GM23338 (cell line): ENCODE measurements around the gene ADAT3. TPM values are rescaled to one million over a fixed set of nuclear protein-coding genes. Genes with fewer than 3 reads are reported as not detected.
A peak's percentile ranks its signal among the peaks of the same experiment; 100 is the strongest.
"Not testable (repeated sequence)": the region's sequence is repeated elsewhere in the genome, so short reads cannot be mapped to it uniquely, and the experiment has no call there.

ENCODE experiments used
- ATAC-seq: fragments of 200-7000 bp; cut with Tn5 transposase; 3 replicates; pipeline ENCODE4 v1.9.1; 2020
- DNase-seq: peaks from one replicate; pipeline ENCODE4 v3.0.0-alpha.2; 2015; ENCODE audit warnings: low spot score
- H2AFZ ChIP-seq: fragments of 200-600 bp; sonication (generic); 2 replicates; pipeline ENCODE4 v1.8.0; 2016; ENCODE audit warnings: antibody characterized with exemption, mild to moderate bottlenecking, moderate library complexity
- H3F3A ChIP-seq: fragments of 200-600 bp; sonication (generic); replicated peaks from 2 replicates; pipeline ENCODE4 v1.8.0; 2017; ENCODE audit warnings: antibody characterized with exemption, mixed run types, low read depth
- H3K27ac ChIP-seq: fragments of 200-600 bp; sonication (generic); 2 replicates; pipeline ENCODE4 v1.6.1; 2016; ENCODE audit warnings: low read depth
- H3K27me3 ChIP-seq: fragments of 200-600 bp; sonication (generic); 2 replicates; pipeline ENCODE4 v1.8.0; 2016; ENCODE audit warnings: mild to moderate bottlenecking, mixed run types, moderate library complexity; ENCODE audit not compliant: insufficient read depth
- H3K36me3 ChIP-seq: fragments of 200-600 bp; sonication (generic); 2 replicates; pipeline ENCODE4 v1.8.0; 2016; ENCODE audit warnings: mild to moderate bottlenecking; ENCODE audit not compliant: insufficient read depth
- H3K4me1 ChIP-seq: fragments of 200-600 bp; sonication (generic); 2 replicates; pipeline ENCODE4 v1.8.0; 2016; ENCODE audit warnings: mild to moderate bottlenecking, moderate library complexity; ENCODE audit not compliant: insufficient read depth
- H3K4me2 ChIP-seq: fragments of 200-600 bp; sonication (generic); 2 replicates; pipeline ENCODE4 v1.7.1; 2017; ENCODE audit warnings: mixed run types
- H3K4me3 ChIP-seq: fragments of 200-600 bp; sonication (generic); 2 replicates; pipeline ENCODE4 v1.6.1; 2016; ENCODE audit warnings: mixed run types
- H3K79me2 ChIP-seq: fragments of 200-600 bp; sonication (generic); replicated peaks from 2 replicates; pipeline ENCODE4 v1.8.0; 2017; ENCODE audit warnings: mild to moderate bottlenecking; ENCODE audit not compliant: insufficient read depth
- H3K9me2 ChIP-seq: fragments of 200-600 bp; sonication (generic); 2 replicates; pipeline ENCODE4 v1.8.0; 2017; ENCODE audit not compliant: insufficient read depth
- H4K20me1 ChIP-seq: fragments of 200-600 bp; sonication (generic); replicated peaks from 2 replicates; pipeline ENCODE4 v1.8.0; 2017; ENCODE audit warnings: mild to moderate bottlenecking; ENCODE audit not compliant: insufficient read depth
- H3K27ac Mint-ChIP-seq: 2 replicates; pipeline ENCODE4 v1.8.0; 2020; ENCODE audit warnings: inconsistent platforms, mild to moderate bottlenecking, moderate library complexity, mixed read lengths
- H3K27me3 Mint-ChIP-seq: 3 replicates; pipeline ENCODE4 v1.8.0; 2022; ENCODE audit warnings: low read depth, mild to moderate bottlenecking, moderate library complexity, mixed read lengths, inconsistent platforms; ENCODE audit not compliant: insufficient read depth, poor library complexity
- H3K36me3 Mint-ChIP-seq: 3 replicates; pipeline ENCODE4 v1.8.0; 2021; ENCODE audit warnings: low read depth, mild to moderate bottlenecking, inconsistent platforms, moderate library complexity, mixed read lengths
- H3K4me1 Mint-ChIP-seq: 3 replicates; pipeline ENCODE4 v1.8.0; 2020; ENCODE audit warnings: mild to moderate bottlenecking, inconsistent platforms, mixed read lengths
- H3K4me3 Mint-ChIP-seq: 3 replicates; pipeline ENCODE4 v1.8.0; 2021; ENCODE audit warnings: moderate library complexity, mild to moderate bottlenecking, inconsistent platforms, mixed read lengths
- H3K9me3 Mint-ChIP-seq: 3 replicates; pipeline ENCODE4 v1.8.0; 2020; ENCODE audit warnings: moderate library complexity, mild to moderate bottlenecking, inconsistent platforms, mixed read lengths
- CTCF ChIP-seq, 2 experiments: fragments of 200-600 bp in 1 of 2; sonication (generic) in 1 of 2; conservative IDR thresholded peaks; 2 replicates each; pipeline versions ENCODE4 v1.5.1 to v1.6.1; 2016 to 2017; ENCODE audit warnings: antibody characterized with exemption in 2 of 2, low read depth in 2 of 2, mild to moderate bottlenecking in 2 of 2, moderate library complexity in 1 of 2
- ZNF462 ChIP-seq: fragments of 250-450 bp; sonication (Bioruptor Pico); IDR thresholded peaks from 2 replicates; pipeline ENCODE4 v1.5.0; 2020; ENCODE audit warnings: mild to moderate bottlenecking, moderate library complexity
- polyA plus RNA-seq: library from polyadenylated mRNA; unstranded; fragments of >200 nt; fragmentation: Nextera tagmentation; extraction: Ambion mirVana; gene quantifications from 2 replicates; pipeline ENCODE4 v1.2.1, GENCODE V29; 2016
- total RNA-seq: library from RNA; depleted of rRNA; stranded (reverse); fragments of >200 nt; shearing (Covaris generic); gene quantifications from 2 replicates; pipeline ENCODE4 v1.2.3, GENCODE V29; 2014

Gene ADAT3
- total and polyA plus RNA-seq, 2 experiments from 2014 or later, result 7.9 to 12.4 TPM

- TF ChIP-seq ZNF462, result no peak
Measured at GRCh38 chr19:1875646-1876495, 29.3 kb upstream of the ADAT3 start (continued).

- Histone ChIP-seq H3K79me2 (peaks cover 31% of the 10 kb centered on the region), H3K4me1 (peaks cover 16% of the 10 kb centered on the region), H2AFZ (peak overlapping the region; percentile 59; the same call in 1 of the 2 replicates), H3K4me2 (peak overlapping the region; percentile 99), H3K4me3 (peak overlapping the region; percentile 93)
- not testable (repeated sequence) for H3F3A ChIP-seq, H3K36me3 Mint-ChIP-seq, DNase-seq, H4K20me1 ChIP-seq, H3K27ac ChIP-seq, H3K9me2 ChIP-seq, H3K27me3 Mint-ChIP-seq, H3K27me3 ChIP-seq, H3K36me3 ChIP-seq, H3K9me3 Mint-ChIP-seq
- Mint-ChIP-seq H3K4me3 (peak overlapping the region; percentile 98), H3K27ac (0 out of 2 replicates have a peak overlapping the region, but pooled peaks have one; percentile 48), H3K4me1 (peaks cover 16% of the 10 kb centered on the region)
- ATAC-seq, result peak; percentile 60
- peak in 1 of 2 experiments; percentile 25; a peak in 3 of 4 replicates for TF ChIP-seq CTCF (conservative IDR thresholded peaks at IDR 0.05; ENCODE audit: low read depth in 2 of 2)
Measured at GRCh38 chr19:1876496-1877279, 28.5 kb upstream of the ADAT3 start.

- DNase-seq, H3K27ac Mint-ChIP-seq, H2AFZ ChIP-seq, H3K36me3 ChIP-seq, H3K27me3 Mint-ChIP-seq, H4K20me1 ChIP-seq, H3K27me3 ChIP-seq, H3F3A ChIP-seq, H3K27ac ChIP-seq, H3K36me3 Mint-ChIP-seq, H3K9me2 ChIP-seq, H3K9me3 Mint-ChIP-seq: not testable (repeated sequence)
- Mint-ChIP-seq H3K4me1 (peaks cover 20% of the 10 kb centered on the region), H3K4me3 (peak overlapping the region; percentile 47; the same call in 2 of the 3 replicates)
- ATAC-seq, result peak; percentile 15
- Histone ChIP-seq H3K4me2 (peak overlapping the region; percentile 99), H3K4me1 (peaks cover 21% of the 10 kb centered on the region), H3K4me3 (peak overlapping the region; percentile 93; the same call in 1 of the 2 replicates), H3K79me2 (peaks cover 31% of the 10 kb centered on the region)
Measured at GRCh38 chr19:1877280-1877660, 27.9 kb upstream of the ADAT3 start.

- H2AFZ ChIP-seq, H3K36me3 ChIP-seq, H3K27ac ChIP-seq, DNase-seq, H4K20me1 ChIP-seq, H3K9me3 Mint-ChIP-seq, H3K27me3 ChIP-seq, H3K9me2 ChIP-seq, H3K27ac Mint-ChIP-seq, H3K36me3 Mint-ChIP-seq, H3K4me3 Mint-ChIP-seq, H3K4me2 ChIP-seq, H3F3A ChIP-seq, H3K27me3 Mint-ChIP-seq, H3K4me3 ChIP-seq, ATAC-seq: not testable (repeated sequence)
- peaks cover 33% of the 10 kb centered on the region for H3K4me1 Mint-ChIP-seq
- Histone ChIP-seq H3K4me1 (peaks cover 24% of the 10 kb centered on the region), H3K79me2 (peaks cover 37% of the 10 kb centered on the region)
Measured at GRCh38 chr19:1878583-1878982, 26.6 kb upstream of the ADAT3 start.
